ENCODE results near the gene GPATCH3.
A peak's percentile ranks its signal among the peaks of the same experiment; 100 is the strongest.

The GPATCH3 gene

DNA sequence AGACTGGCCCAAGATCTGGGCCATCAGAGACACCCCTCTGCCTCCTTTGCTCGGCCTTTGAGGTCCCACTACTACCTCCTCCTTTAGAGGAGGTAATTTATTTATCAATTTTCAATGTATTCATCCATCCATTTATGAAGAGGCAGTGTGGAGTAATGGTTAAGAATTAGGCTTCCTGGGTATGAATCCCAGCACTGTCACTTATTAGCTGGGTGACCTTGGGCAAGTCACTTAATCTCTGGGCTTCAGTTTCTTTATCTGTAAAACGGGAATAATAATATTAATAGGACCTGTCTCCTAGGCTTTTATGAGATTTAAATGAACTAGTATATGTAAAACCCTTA lies 11.9 kb upstream of the GPATCH3 start:
- Histone ChIP-seq H3K9me3 (ENCODE audit: control insufficient read depth, insufficient read depth, low read length) (no peaks in the 10 kb centered on the region), H3K27me3 (ENCODE audit: control insufficient read depth, insufficient read depth, low read length) (no peaks in the 10 kb centered on the region), H3K4me1 (ENCODE audit: control insufficient read depth, insufficient read depth, low read length) (no peaks in the 10 kb centered on the region), H3K36me3 (ENCODE audit: control insufficient read depth, insufficient read depth, low read length) (no peaks in the 10 kb centered on the region), H3K4me3 (ENCODE audit: low read depth, low read length) (no peak overlapping the region), H3K27ac (ENCODE audit: low read depth, low read length) (no peak overlapping the region), H3K9ac (ENCODE audit: low read depth, low read length) (no peak overlapping the region)

- Histone ChIP-seq H3K27ac (ENCODE audit: low read depth, low read length) (no peak overlapping the region), H3K4me1 (ENCODE audit: control insufficient read depth, insufficient read depth, low read length) (no peaks in the 10 kb centered on the region), H3K36me3 (ENCODE audit: control insufficient read depth, insufficient read depth, low read length) (no peaks in the 10 kb centered on the region), H3K27me3 (ENCODE audit: control insufficient read depth, insufficient read depth, low read length) (no peaks in the 10 kb centered on the region), H3K4me3 (ENCODE audit: low read depth, low read length) (no peak overlapping the region), H3K9me3 (ENCODE audit: control insufficient read depth, insufficient read depth, low read length) (no peaks in the 10 kb centered on the region), H3K9ac (ENCODE audit: low read depth, low read length) (no peak overlapping the region)
Measured at GRCh38 chr1:26911399-26912146, 11.3 kb upstream of the GPATCH3 start.

DNA sequence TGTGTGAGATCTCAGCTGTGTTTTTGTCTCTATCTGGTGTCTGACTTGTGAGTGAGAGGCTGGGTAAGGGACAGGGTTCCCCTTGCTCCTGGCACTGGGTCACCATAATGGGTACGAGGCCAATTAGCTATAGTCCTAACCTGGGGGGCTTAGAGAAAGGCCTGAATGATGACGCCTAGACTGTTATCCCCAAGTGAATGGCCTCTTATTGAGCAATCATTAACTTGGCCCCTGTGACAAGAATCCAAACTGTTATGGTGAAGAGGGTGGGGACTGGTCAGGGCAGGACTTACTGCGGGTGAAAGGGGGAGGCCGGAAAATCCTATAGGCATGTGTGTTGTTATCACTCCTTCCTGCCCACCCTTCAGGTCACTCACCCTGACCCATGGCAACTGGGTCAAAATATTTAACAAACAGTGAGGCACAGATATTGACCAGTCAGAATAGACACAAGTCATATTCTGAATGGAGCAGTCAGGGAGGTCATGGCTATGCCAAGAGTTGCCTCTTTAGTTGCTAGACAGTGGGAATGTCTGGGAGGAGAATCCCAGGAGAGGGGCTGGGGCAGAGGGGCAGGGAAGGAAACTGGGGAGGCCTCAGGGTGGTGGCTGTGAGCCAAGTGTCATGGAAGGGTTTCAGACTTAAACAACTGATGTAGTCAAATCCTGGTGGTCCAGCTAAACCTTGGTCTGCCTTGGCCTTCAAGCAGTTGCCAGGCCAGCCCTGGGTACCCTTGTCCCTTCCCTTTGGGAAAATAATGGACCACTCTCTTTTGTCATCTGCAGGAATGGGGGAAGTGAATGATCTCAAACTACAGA lies 10.3 kb upstream of the GPATCH3 start:
- H3K27me3 ChIP-seq (ENCODE audit: control insufficient read depth, insufficient read depth, low read length), result no peaks in the 10 kb centered on the region

DNA sequence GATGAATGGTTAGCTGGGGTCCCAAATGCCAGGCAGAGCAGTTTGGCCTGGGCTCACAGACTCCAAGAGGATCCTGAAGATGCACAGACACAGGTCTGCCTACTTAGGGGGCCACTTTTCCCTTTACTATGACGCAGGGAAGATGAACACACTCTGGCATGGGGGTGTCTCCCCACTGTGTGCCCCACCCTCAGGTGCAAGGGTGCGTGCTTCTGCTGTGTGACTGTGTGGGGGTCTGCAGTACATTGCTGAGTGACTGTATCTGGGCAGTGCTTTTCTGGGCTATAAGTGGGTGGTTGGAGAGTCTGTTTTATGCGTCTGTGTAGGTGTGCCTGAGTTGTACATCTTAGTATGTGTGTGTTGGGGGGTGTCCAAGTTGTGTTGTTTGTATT lies 9.7 kb upstream of the GPATCH3 start:
- H3K4me3 ChIP-seq (ENCODE audit: low read depth, low read length), result no peak overlapping the region
- no peaks in the 10 kb centered on the region for H3K36me3 ChIP-seq (ENCODE audit: control insufficient read depth, insufficient read depth, low read length)
- no peak overlapping the region for H3K27ac ChIP-seq (ENCODE audit: low read depth, low read length)
- H3K9me3 ChIP-seq (ENCODE audit: control insufficient read depth, insufficient read depth, low read length), result no peaks in the 10 kb centered on the region
- no peak overlapping the region for H3K9ac ChIP-seq (ENCODE audit: low read depth, low read length)
- H3K27me3 ChIP-seq (ENCODE audit: control insufficient read depth, insufficient read depth, low read length), result no peaks in the 10 kb centered on the region
- no peaks in the 10 kb centered on the region for H3K4me1 ChIP-seq (ENCODE audit: control insufficient read depth, insufficient read depth, low read length)

More for the DNA sequence above, 10.3 kb upstream of the GPATCH3 start:
- Histone ChIP-seq H3K9ac (ENCODE audit: low read depth, low read length) (no peak overlapping the region), H3K4me3 (ENCODE audit: low read depth, low read length) (no peak overlapping the region), H3K4me1 (ENCODE audit: control insufficient read depth, insufficient read depth, low read length) (no peaks in the 10 kb centered on the region), H3K27ac (ENCODE audit: low read depth, low read length) (no peak overlapping the region), H3K9me3 (ENCODE audit: control insufficient read depth, insufficient read depth, low read length) (no peaks in the 10 kb centered on the region), H3K36me3 (ENCODE audit: control insufficient read depth, insufficient read depth, low read length) (no peaks in the 10 kb centered on the region)

- Histone ChIP-seq H3K27ac (ENCODE audit: low read depth, low read length) (no peak overlapping the region), H3K27me3 (ENCODE audit: control insufficient read depth, insufficient read depth, low read length) (no peaks in the 10 kb centered on the region), H3K9ac (ENCODE audit: low read depth, low read length) (no peak overlapping the region), H3K4me1 (ENCODE audit: control insufficient read depth, insufficient read depth, low read length) (no peaks in the 10 kb centered on the region), H3K36me3 (ENCODE audit: control insufficient read depth, insufficient read depth, low read length) (no peaks in the 10 kb centered on the region), H3K9me3 (ENCODE audit: control insufficient read depth, insufficient read depth, low read length) (no peaks in the 10 kb centered on the region), H3K4me3 (ENCODE audit: low read depth, low read length) (no peak overlapping the region)
Measured at GRCh38 chr1:26907071-26907917, 7.0 kb upstream of the GPATCH3 start.

GRCh38 chr1:26900815-26901511 lies 696 bp upstream of the GPATCH3 start:
- H3K27me3 ChIP-seq (ENCODE audit: control insufficient read depth, insufficient read depth, low read length), result no peaks in the 10 kb centered on the region
- H3K4me1 ChIP-seq (ENCODE audit: control insufficient read depth, insufficient read depth, low read length), result peaks cover 6% of the 10 kb centered on the region; the same call in 1 of the 2 replicates
- peak overlapping the region; percentile 88 for H3K4me3 ChIP-seq (ENCODE audit: low read depth, low read length)
- peak overlapping the region; percentile 96 for H3K27ac ChIP-seq (ENCODE audit: low read depth, low read length)
- H3K9ac ChIP-seq (ENCODE audit: low read depth, low read length), result peak overlapping the region; percentile 91
- H3K9me3 ChIP-seq (ENCODE audit: control insufficient read depth, insufficient read depth, low read length), result no peaks in the 10 kb centered on the region
- H3K36me3 ChIP-seq (ENCODE audit: control insufficient read depth, insufficient read depth, low read length), result peaks cover 18% of the 10 kb centered on the region

GRCh38 chr1:26897351-26897750 lies 2.9 kb downstream of the GPATCH3 start:
- H3K4me3 ChIP-seq (ENCODE audit: low read depth, low read length), result no peak overlapping the region
- no peaks in the 10 kb centered on the region for H3K9me3 ChIP-seq (ENCODE audit: control insufficient read depth, insufficient read depth, low read length)
- no peaks in the 10 kb centered on the region for H3K27me3 ChIP-seq (ENCODE audit: control insufficient read depth, insufficient read depth, low read length)
- no peak overlapping the region for H3K9ac ChIP-seq (ENCODE audit: low read depth, low read length)
- no peak overlapping the region for H3K27ac ChIP-seq (ENCODE audit: low read depth, low read length)
- peaks cover 45% of the 10 kb centered on the region for H3K36me3 ChIP-seq (ENCODE audit: control insufficient read depth, insufficient read depth, low read length)
- peaks cover 6% of the 10 kb centered on the region; the same call in 1 of the 2 replicates for H3K4me1 ChIP-seq (ENCODE audit: control insufficient read depth, insufficient read depth, low read length)

DNA sequence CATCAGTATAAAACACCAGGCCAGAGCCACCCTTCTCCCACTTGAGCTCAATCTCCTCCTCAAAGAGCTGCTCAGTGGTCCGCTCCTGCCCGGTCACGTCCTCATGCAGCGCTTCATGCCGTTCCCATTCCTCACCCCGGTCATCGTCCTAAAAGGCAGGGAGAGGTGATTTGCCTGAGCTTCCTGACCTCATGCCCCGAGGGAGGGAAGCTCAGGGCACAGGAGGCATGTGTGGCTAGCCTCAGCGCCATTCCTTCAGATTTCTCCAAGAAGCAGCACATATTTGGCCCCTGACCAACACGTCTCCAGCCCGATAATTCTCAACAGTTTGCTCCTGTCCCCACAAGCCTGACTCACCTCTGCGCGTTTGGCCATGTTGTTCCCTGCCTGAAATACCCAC lies 6.0 kb downstream of the GPATCH3 start:
- Histone ChIP-seq H3K4me3 (ENCODE audit: low read depth, low read length) (no peak overlapping the region), H3K4me1 (ENCODE audit: control insufficient read depth, insufficient read depth, low read length) (peaks cover 5% of the 10 kb centered on the region; the same call in 1 of the 2 replicates), H3K9me3 (ENCODE audit: control insufficient read depth, insufficient read depth, low read length) (no peaks in the 10 kb centered on the region), H3K9ac (ENCODE audit: low read depth, low read length) (no peak overlapping the region), H3K27me3 (ENCODE audit: control insufficient read depth, insufficient read depth, low read length) (no peaks in the 10 kb centered on the region), H3K36me3 (ENCODE audit: control insufficient read depth, insufficient read depth, low read length) (peaks cover 49% of the 10 kb centered on the region), H3K27ac (ENCODE audit: low read depth, low read length) (no peak overlapping the region)

- peak overlapping the region; percentile 80 for H3K27ac ChIP-seq (ENCODE audit: low read depth, low read length)
- no peaks in the 10 kb centered on the region for H3K9me3 ChIP-seq (ENCODE audit: control insufficient read depth, insufficient read depth, low read length)
- peak overlapping the region; percentile 45; the same call in 1 of the 2 replicates for H3K9ac ChIP-seq (ENCODE audit: low read depth, low read length)
- H3K36me3 ChIP-seq (ENCODE audit: control insufficient read depth, insufficient read depth, low read length), result peaks cover 50% of the 10 kb centered on the region
- H3K27me3 ChIP-seq (ENCODE audit: control insufficient read depth, insufficient read depth, low read length), result no peaks in the 10 kb centered on the region
- H3K4me3 ChIP-seq (ENCODE audit: low read depth, low read length), result peak overlapping the region; percentile 87
- H3K4me1 ChIP-seq (ENCODE audit: control insufficient read depth, insufficient read depth, low read length), result peaks cover 4% of the 10 kb centered on the region; the same call in 1 of the 2 replicates
Measured at GRCh38 chr1:26890467-26890796, 9.8 kb downstream of the GPATCH3 start.
